Left cardiac atrium (tissue), 4 donors: ENCODE data around the gene SAPCD1. TPM values are rescaled to one million over a fixed set of nuclear protein-coding genes. Genes with fewer than 3 reads are reported as not detected.

Experiments
- ATAC-seq, 2 donors: fragments of 200-7000 bp; cut with Tn5 transposase; one replicate each; pipeline ENCODE4 v1.9.1; 2020; ENCODE audit warnings: mild to moderate bottlenecking in 2 of 2, moderate library complexity in 2 of 2
- DNase-seq: peaks from one replicate; pipeline ENCODE4 v3.0.0-alpha.2; 2020
- intact Hi-C, 2 donors: fragments of 100-400 bp; cut with DNase I; formaldehyde crosslinking; loops; one replicate each; pipeline versions ENCODE4 v1.14.1 to v1.15.1; 2022 to 2023
- total RNA-seq, 2 donors: library from RNA; stranded (reverse); fragmentation: NEBNext Ultra II Directional; extraction: Animal tissue kit (Norgen Biotek cat#: 25700); gene quantifications; one replicate each; pipeline ENCODE4 v1.2.1, GENCODE V29; 2021
- donor health status: DM: no; HTN: yes; CAD: no.
- donor health status: DM: no; HTN: yes; CAD: no; lungs with severe emphysema.
- donor health status: DM: yes; HTN: yes; CAD: no.
- donor health status: Dilated cardiomyopathy.

Gene SAPCD1
- total RNA-seq, 2 donors from 2014 or later, result 0.71 to 0.73 TPM

GRCh38 chr6:31769684-31770371 lies 7.4 kb downstream of the SAPCD1 start:
- ATAC-seq, result peak; percentile 62 to 64
- intact Hi-C loops, result no loop called here

GRCh38 chr6:31770860-31771259 lies 8.4 kb downstream of the SAPCD1 start:
- ATAC-seq (no peak), DNase-seq (no peak)
- intact Hi-C loops, result no loop called here

More at GRCh38 chr6:31769684-31770371, 7.4 kb downstream of the SAPCD1 start:
- peak; percentile 57 for DNase-seq

GRCh38 chr6:31771992-31772358 lies 9.5 kb downstream of the SAPCD1 start:
- intact Hi-C loops, result no loop called here
- no peak for ATAC-seq

GRCh38 chr6:31775184-31775583 lies 12.7 kb downstream of the SAPCD1 start:
- DNase-seq (no peak), ATAC-seq (peak in 1 of 2 donors; percentile 19)
- intact Hi-C loops, result loop anchor here in 1 of 2 donors (5.0 kb wide), 1 partner anchor 57 kb away; no protein-coding TSS in a partner anchor

More at GRCh38 chr6:31771992-31772358, 9.5 kb downstream of the SAPCD1 start:
- no peak for DNase-seq

- no peak for ATAC-seq
- intact Hi-C loops, result loop anchor here in 1 of 2 donors (5.0 kb wide), 1 partner anchor 56 kb away; no protein-coding TSS in a partner anchor
- DNase-seq, result no peak
These were observed 13.4 kb downstream of the SAPCD1 start for GRCh38 chr6:31775633-31776484.

- ATAC-seq (peak; percentile 3 to 14), DNase-seq (no peak)
- intact Hi-C loops, result loop anchor here in 1 of 2 donors (5.0 kb wide), 1 partner anchor 56 kb away; no protein-coding TSS in a partner anchor
These were observed 14.1 kb downstream of the SAPCD1 start for GRCh38 chr6:31776485-31776988.

GRCh38 chr6:31776989-31777666 lies 14.7 kb downstream of the SAPCD1 start, which contains the start of gene VWA7:
TSS of gene VWA7 (minus strand) at chr6:31777328. CDS start at chr6:31776779, 549 bp downstream.
- ATAC-seq (peak; percentile 77 to 91), DNase-seq (peak; percentile 83)
- intact Hi-C loops, result loop anchor here in 1 of 2 donors (5.0 kb wide), 1 partner anchor 55 kb away; no protein-coding TSS in a partner anchor

GRCh38 chr6:31777667-31778050 lies 15.2 kb downstream of the SAPCD1 start:
- ATAC-seq, result no peak
- no peak for DNase-seq
- intact Hi-C loops, result loop anchor here in 1 of 2 donors (5.0 kb wide), 1 partner anchor 55 kb away; no protein-coding TSS in a partner anchor

GRCh38 chr6:31778193-31778592 lies 15.7 kb downstream of the SAPCD1 start:
- intact Hi-C loops, result loop anchor here in 1 of 2 donors (5.0 kb wide), 1 partner anchor 54 kb away; no protein-coding TSS in a partner anchor
- DNase-seq (no peak), ATAC-seq (no peak)

GRCh38 chr6:31778999-31779885 lies 16.8 kb downstream of the SAPCD1 start:
- intact Hi-C loops, result loop anchor here in 1 of 2 donors (5.0 kb wide), 1 partner anchor 53 kb away; no protein-coding TSS in a partner anchor
- ATAC-seq (no peak), DNase-seq (no peak)

GRCh38 chr6:31779908-31780307 lies 17.5 kb downstream of the SAPCD1 start:
- intact Hi-C loops, result loop anchor here in 1 of 2 donors (5.0 kb wide), 1 partner anchor 52 kb away; no protein-coding TSS in a partner anchor
- DNase-seq, result no peak
- ATAC-seq, result no peak

GRCh38 chr6:31780507-31781243 lies 18.2 kb downstream of the SAPCD1 start:
- intact Hi-C loops, result no loop called here
- DNase-seq (no peak), ATAC-seq (no peak)

- ATAC-seq (no peak), DNase-seq (no peak)
- intact Hi-C loops, result no loop called here
These were observed 19.0 kb downstream of the SAPCD1 start for GRCh38 chr6:31781244-31782125.

- ATAC-seq (no peak), DNase-seq (no peak)
- intact Hi-C loops, result no loop called here
These were observed 19.8 kb downstream of the SAPCD1 start for GRCh38 chr6:31782126-31782855.

- ATAC-seq, result no peak
- intact Hi-C loops, result no loop called here
- DNase-seq, result no peak
These were observed 21.9 kb downstream of the SAPCD1 start for GRCh38 chr6:31784098-31784925.
